GM19025 (cell line): ENCODE data around the gene GEMIN4.
"Not testable (repeated sequence)": the region's sequence is repeated elsewhere in the genome, so short reads cannot be mapped to it uniquely, and the experiment has no call there.

Experiments
- ATAC-seq: cut with Tn5 transposase; IDR thresholded peaks from one replicate; pipeline ENCODE4 v1.9.1; 2021; ENCODE audit warnings: mild to moderate bottlenecking, low read depth, moderate library complexity; ENCODE audit not compliant: unreplicated experiment

The GEMIN4 gene

DNA sequence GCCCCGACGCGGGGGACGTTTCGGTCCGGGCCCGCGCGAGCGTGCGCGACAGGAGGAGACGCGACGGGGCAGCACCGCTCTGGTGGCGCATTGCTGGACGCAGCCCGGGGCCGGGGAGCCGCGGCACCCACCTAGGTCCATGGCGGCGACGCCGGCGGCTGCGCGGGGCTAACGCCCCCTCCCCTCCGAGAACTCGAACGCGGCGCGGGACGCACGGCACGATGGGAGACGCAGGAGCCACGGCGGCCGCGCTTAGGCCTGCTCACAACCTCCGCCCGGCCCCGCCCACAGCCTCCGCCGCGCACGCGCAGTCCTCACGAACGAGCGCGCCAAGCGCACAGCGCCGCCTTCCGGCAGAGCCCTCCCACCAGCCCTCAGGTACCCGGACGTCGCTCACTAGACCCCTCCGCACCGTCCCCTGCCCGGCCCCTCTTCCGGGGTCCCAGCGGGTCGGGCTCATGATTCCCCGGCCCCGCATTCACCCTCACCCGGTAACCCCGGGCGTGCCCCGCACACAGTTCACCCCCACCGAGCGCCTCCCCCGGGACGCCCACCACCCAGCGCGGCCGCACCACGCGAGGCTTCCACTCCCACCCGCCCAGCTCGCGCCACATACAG lies at the start of gene GEMIN4:
Gene GEMIN4, minus strand, starts transcription at position 263 of the 618 bp plus-strand sequence. Its CDS starts 122 bp downstream, at position 141.
- peak; percentile 78 for ATAC-seq

DNA sequence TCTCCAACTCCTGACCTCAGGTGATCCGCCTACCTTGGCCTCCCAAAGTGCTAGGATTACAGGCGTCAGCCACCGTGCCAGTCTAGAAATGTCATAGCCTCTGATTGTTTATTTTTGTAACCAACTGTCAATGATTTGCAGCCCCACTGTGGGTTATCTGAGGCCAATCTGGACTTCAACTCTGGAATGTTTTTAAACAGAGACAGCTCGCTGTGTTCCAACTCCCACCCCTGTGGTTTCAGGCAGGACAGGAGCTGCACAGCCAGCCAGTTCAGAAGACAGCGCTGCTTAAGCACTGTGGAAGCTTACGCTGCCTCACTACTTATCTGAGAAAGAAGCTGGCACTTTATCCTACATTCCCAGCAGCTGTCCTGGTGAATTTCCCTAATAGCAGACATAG lies 49.6 kb upstream of the GEMIN4 start:
- ATAC-seq, result no peak

DNA sequence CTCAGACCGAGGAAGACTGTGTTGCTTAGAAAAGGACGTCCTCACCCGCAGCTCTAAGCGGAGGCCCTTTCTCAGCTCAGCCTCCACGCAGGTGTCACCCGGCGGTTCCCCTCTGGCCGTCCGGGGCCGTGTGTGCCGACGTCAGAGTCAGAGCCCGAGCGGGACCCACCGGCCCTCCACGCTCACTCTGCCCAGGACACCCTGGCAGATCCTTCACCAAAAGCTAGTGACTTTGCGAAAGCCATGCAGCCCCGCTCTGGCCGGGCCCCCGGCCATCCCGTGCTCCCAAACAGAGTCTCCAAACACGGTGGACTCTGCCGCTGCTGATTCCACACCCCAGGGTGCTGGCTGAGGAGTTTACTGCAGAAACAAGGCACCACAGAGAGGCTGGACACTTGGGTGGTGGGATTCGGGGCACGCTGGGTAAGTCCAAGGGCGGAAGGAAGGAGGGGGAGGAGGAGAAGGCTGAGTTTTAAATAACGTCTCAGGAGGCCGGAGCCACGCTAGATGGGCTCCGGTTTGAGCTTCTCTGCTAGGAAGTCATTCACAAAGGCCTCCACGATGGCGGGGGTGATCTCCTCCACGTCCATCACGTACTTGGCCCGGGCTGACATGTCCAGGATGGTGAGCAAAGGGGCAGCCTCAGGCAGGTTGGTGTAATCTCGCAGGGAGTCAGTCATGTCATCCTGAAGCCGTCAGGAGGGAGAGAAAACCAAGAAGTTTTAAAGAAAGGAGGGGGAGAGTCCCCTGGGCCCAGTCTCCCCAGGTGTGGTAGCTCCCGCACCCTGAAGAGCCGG lies 48.6 kb upstream of the GEMIN4 start:
- ATAC-seq, result no peak

DNA sequence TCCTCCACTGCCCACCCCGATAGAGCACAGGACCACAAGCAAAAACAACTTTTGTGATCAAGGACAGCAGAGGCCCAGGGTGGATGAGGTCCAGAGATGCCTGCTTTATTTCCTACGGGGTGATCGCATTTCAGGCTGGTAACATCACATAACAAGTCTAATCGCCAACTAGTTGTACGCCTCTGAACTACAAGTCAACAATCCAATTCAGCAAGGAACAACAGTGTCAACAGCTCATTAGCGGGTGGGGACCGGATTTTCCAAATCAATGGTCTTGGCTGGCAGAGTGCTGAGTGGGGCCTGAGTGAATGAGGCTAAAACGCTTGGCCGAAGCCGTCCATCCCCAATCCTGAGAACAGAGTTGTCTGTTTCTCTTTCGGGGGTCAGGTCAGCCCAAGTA lies 47.2 kb upstream of the GEMIN4 start:
- ATAC-seq, result no peak

DNA sequence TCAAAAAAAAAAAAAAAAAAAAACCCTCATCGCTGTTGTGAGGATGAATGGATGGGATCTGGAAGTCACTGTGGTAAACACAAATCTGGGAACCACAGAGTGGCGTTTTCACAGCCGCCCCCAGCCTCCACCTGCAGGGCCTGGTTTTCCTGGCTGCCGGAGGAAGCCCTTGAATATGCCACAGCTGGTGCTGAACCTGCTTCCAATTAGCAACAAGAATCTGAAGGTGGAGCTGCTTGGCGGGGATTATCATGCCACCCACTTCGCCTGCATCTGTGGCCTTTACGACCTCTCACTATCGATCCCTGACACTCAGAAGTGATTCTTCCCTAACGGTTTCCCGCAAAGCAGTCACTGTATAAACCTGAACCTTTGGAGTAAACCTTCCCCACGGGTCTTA lies 46.2 kb upstream of the GEMIN4 start:
- no peak for ATAC-seq

DNA sequence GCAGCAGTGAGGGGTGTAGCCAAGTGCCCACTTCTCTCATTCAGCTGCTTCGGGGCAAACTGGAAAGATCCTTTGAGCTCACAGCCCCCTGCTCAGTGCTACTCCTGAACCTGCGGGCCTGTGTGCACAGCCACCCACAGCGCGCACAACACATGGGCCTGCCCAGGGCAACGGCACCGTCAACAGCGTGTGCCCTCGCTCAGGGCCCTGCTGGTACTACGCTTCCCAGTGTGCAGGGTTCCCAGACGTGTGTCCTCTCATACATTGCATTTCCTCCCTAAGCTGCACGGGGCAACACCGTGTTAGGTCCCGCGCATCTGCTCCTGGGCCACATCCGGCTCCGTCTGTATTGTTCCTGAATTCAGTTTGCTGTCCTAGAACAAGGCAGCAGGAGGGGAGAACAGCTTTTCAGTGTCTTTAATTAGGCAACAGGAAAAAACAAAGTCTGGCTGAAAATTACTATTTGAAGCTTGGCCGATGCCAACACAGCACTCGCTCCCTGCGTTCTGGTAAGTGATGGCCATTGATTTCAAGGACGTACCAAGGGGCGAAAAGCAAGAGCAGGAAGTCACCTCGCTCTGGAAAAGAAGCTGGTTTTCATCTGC lies 45.3 kb upstream of the GEMIN4 start:
- no peak for ATAC-seq

DNA sequence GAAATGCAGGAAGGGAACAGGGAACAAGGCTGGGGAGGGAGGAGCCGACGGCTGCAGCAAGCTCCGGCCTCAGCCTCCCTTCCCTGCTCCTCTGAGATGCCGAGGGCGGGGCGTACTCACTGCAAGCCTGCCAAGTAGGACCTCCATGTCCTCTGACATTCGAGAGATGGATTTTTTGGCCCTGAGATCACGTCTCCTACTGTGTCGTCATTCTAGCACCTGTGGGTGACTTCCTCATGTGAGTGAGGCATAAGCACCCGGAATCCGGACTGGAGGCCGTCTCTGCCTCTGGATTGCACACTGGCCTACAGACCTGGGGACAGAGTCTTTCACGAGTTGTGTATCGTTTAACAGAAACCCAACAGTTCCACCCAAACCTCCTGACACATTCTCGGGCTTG lies 44.5 kb upstream of the GEMIN4 start:
- ATAC-seq, result no peak

DNA sequence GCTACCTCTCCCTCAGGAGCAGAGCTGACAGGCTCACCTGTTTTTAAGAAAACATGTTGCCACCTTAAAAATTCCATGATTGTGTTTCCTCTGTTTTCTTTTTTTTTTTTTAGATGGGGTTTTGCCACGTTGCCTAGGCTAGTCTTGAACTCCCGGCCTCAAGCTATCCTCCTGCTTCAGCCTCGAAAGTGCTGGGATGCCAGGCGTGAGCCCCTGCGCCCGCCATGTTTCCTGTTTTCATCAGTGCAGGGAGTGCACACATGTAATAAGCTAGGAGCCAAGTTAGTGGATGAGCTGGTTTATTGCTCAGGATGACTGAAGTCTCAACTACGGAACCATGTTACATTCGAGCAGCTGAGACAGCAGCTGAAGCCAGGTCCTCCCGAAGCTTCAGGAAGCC lies 43.7 kb upstream of the GEMIN4 start:
- ATAC-seq, result no peak

DNA sequence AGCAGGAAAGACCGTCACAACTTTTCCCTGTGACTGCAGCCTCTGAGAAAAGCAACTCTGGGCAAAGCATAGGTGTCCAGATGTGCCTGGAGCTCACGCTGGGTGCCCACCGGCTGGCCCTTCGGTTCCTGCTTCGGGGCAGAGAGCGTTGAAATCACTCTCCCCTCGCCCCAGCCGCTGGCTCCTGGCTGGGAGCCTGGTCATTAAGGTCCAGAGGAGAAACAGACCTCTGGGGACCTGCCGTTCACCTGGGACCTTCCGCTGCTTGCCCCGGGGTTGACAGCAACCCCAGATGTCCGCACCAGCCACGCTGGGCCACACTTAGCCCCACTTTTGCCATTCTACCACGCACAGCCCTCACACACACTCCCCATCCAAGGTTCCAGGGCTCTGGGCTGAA lies 43.2 kb upstream of the GEMIN4 start:
- no peak for ATAC-seq

DNA sequence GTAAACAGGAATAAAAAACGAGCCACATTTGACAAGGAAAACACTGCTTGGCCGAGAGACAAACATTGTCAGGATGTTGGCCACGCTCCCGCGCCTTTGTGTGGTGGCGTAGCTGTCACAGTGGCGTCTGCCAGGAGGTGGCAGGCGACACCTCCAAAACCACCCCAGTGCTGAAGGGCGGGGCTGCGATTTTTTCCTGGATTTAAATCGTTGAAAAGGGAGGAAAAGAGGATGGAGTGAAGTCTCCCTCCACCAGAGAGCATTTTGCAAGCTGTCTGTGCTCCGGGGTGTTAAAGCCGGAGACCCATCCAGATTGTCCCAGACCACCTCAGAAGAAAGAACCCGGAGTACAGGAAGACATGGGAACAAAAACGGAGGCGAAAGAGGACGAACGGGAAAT lies 42.8 kb upstream of the GEMIN4 start:
- ATAC-seq, result no peak

DNA sequence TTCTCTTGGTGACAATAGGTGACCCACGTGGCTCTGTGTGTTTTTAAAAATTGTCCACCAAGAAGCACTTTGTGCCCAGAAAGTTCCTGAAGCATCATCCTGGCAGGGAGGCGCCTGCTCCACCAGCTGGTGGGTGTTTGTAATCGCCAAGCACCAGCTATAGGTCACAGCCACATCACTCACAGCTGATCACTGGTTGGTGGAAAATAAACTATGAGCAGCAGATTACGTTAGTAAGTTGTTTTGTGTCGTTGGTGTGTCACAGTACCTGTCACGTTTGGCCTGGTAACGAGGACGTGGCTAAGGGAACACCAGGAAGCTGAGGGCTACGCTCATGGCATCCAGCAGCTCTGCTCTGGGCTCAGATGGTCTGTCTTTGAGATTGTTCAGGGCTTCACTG lies 40.2 kb upstream of the GEMIN4 start:
- ATAC-seq, result no peak

DNA sequence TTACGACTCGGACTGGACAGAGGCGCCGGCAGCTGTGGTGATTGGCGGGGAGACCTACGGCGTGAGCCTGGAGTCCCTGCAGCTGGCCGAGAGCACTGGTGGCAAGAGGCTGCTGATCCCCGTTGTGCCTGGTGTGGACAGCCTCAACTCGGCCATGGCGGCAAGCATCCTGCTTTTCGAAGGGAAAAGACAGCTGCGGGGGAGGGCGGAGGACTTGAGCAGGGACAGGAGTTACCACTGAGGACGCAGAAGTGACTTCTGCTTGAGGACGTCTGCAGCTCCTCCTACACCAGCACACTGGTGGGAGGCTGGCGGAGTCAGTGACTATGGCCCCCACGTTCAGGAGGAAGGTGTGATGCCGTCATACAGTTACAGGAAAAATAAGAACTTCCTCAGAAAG lies 39.8 kb upstream of the GEMIN4 start:
- ATAC-seq, result no peak

DNA sequence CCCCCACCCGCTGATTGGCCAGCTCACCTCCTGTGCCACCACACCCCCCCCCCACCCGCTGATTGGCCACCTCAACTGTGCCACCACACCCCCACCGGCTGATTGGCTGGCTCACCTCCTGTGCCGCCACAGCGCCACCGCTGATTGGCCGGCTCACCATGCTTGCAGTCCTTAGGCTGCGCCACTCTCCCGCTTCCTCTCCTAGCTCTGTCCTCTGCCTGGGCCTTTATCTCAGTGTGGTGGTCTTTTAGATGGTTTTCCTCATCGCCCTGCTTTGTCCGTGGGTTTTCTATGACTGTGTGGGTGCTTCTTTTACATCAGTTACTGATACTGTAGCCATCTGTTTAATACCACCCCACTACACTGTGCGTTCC lies 38.8 kb upstream of the GEMIN4 start:
- ATAC-seq, result not testable (repeated sequence)

DNA sequence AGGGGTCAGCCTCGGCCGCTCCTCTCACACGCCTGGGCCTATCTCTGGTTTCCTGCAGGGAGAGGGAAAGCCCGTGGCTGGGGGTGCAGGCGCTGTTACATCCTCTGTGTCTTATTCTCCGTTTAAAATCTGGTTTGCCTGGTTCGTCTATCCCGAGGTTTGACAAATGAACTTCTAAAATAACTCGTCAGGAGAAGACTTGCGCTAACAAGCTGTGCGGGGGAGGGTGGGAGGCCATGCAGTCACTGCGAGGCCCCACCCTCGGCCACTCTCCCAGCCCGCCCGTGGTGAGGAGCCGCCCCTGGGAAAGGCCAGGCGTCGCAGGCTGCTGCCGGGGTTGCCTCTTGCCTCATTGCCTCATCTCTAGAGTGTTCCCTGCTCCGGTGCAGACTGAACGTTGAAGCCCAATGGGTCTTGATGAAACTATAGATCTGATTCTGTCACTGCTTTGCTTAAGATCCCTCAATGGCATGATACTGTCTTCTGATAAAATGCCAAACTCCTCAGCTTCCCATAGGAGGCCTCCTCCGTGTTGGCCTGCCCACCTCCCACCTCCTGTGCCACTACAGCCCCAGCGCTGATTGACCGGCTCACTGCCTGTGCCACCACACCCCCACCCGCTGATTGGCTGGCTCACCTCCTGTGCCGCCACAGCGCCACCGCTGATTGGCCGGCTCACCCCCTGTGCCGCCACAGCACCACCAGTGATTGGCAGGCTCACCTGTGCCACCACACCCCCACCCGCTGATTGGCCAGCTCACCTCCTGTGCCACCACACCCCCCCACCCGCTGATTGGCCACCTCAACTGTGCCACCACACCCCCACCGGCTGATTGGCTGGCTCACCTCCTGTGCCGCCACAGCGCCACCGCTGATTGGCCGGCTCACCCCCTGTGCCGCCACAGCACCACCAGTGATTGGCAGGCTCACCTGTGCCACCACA lies 38.1 kb upstream of the GEMIN4 start:
- ATAC-seq, result not testable (repeated sequence)

DNA sequence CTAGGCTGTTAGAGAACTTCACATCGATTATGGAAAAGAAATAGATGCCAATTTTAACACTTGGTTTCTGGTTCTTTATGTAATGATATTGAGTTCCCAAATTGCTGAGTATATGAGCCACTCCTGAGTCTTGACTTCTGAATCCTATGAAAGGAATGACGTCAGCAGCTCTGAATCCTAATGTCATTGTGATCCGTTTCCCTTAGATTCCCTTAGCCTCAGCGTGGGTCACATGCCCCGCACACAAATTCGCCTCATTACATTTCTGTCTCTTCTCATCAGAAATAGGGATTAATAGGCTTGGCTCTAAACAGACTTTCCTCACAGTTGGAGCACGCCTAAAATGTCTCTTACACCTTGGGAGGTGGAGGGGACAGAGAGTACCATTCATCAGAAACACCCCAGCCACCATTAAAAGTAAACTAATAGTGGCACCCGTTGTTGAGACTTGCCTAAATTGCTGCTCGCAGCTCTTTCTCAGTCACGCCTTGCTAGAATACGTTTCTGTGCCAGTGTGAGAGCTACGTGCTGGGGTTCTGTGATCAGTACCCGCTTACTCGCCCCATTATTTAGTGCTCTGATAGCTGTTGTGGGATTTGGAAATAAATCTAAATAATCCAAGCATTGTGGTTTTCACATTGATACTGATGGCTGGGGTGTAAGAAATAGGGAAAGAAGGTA lies 37.2 kb upstream of the GEMIN4 start:
- no peak for ATAC-seq

DNA sequence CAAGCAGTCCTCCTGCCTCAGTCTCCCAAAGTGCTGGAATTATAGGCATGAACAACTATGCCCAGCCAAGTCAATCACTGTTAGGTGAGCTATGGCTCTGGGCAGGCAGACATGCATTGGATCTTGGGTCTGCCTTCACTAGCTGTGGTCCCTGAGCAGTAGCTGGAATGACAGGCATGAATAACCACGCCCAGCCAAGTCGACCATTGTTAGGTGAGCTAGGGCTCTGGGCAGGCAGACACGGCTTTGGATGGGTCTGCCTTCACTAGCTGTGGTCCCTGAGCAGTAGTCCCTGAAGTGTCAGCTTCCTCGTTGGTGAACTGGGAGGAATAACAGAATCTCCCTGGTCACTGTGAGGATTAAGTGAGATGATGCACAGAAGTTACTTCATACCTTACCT lies 36.5 kb upstream of the GEMIN4 start:
- no peak for ATAC-seq

DNA sequence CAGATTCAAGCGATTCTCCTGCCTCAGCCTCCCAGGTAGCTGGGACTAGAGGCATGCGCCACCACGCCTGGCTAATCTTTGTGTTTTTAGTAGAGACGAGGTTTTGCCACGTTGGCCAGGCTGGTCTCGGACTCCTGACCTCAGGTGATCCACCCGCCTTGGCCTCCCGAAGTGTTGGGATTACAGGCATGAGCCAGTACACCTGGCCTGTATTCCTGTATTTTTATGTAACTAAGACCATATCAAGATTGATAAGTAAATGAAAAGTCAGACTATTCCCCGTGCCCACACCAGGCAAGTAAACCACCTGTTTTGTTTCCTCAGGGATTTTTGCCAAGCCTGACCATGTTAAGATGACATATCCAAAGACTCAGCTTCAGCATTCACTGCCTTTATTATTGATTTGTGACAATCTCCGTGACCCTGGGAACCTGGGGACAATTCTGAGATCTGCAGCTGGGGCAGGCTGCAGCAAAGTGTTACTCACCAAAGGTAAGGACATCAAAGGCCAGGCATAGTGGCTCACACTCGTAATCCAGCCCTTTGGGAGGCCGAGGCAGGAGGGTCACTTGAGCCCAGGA lies 35.7 kb upstream of the GEMIN4 start:
- ATAC-seq, result no peak

DNA sequence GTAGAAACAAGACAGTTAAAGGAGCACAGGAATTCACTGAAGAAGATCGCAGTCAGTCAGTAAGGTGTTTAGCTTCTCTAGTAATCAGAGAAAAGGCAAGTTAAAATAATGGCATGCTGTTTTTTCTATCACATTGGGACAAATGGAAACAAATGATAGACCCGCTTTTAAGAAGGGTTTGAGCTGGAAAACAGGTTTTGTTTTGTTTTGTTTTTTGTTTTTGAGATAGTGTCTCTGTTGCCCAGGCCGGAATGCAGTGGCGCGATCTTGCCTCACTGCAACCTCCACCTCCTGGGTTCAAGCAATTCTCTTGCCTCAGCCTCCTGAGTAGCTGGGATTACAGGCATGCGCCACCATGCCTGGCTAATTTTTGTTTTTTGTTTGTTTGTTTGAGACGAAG lies 33.8 kb upstream of the GEMIN4 start:
- ATAC-seq, result not testable (repeated sequence)

DNA sequence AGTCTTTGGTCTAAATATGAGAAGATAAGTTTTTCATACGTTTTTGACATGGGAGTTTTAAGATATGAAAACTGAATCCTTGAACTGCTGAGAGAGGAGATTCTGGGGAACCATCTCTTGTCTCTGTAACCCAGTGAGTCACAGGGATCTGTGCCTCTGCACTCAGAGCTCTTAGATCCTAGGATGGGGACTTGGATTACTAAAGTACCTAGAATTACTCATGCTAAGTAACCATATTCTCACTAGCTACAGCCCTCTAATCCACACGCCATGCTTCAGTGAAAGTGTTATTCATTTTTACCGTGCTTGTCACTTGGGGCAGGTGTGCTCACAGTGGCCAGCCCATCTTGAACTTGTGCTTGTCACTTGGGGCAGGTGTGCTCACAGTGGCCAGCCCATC lies 32.1 kb upstream of the GEMIN4 start:
- ATAC-seq, result no peak
